AG04450 (cell line): ENCODE data around the gene NBAS. TPM values are rescaled to one million over a fixed set of nuclear protein-coding genes. Genes with fewer than 3 reads are reported as not detected.

Experiments
- CTCF ChIA-PET: fragments of 300-600, 350-600 bp; formaldehyde crosslinking; extraction: SDS; loops from one replicate; lab custom pipeline; 2022; ENCODE audit warnings: antibody characterized with exemption, inconsistent platforms; lab: Charles Lee
- POLR2A ChIA-PET: fragments of 350-600 bp; formaldehyde crosslinking; extraction: SDS; loops from one replicate; lab custom pipeline; 2021; ENCODE audit warnings: antibody characterized with exemption, inconsistent platforms; lab: Yijun Ruan, JAX
- DNase-seq: peaks from one replicate; pipeline ENCODE4 v3.0.0-alpha.2; 2011; ENCODE audit warnings: low read depth, low spot score
- H3K27ac ChIP-seq: one replicate; pipeline ENCODE4 v1.5.1; 2012; ENCODE audit warnings: low read depth, low read length, control low read depth
- H3K27me3 ChIP-seq: one replicate; pipeline ENCODE4 v1.6.0; 2012; ENCODE audit warnings: low read length; ENCODE audit not compliant: control insufficient read depth, insufficient read depth
- H3K4me3 ChIP-seq: 2 replicates; pipeline ENCODE4 v1.5.1; 2011; ENCODE audit warnings: mild to moderate bottlenecking, low read depth, low read length, control low read depth
- H3K9me3 ChIP-seq: 2 replicates; pipeline ENCODE4 v1.5.1; 2012; ENCODE audit warnings: low read length; ENCODE audit not compliant: control insufficient read depth, insufficient read depth
- CTCF ChIP-seq: IDR thresholded peaks from 2 replicates; pipeline ENCODE4 v1.5.1; 2011; ENCODE audit warnings: low read depth, low read length, control low read depth, inconsistent platforms
- polyA plus RNA-seq: library from polyadenylated mRNA; depleted of rRNA; stranded (reverse); fragments of >200 nt; gene quantifications from 2 replicates; pipeline ENCODE4 v1.2.3, GENCODE V29; 2011

NBAS gene
- polyA plus RNA-seq, 1 experiment, result 45.0 TPM

DNA sequence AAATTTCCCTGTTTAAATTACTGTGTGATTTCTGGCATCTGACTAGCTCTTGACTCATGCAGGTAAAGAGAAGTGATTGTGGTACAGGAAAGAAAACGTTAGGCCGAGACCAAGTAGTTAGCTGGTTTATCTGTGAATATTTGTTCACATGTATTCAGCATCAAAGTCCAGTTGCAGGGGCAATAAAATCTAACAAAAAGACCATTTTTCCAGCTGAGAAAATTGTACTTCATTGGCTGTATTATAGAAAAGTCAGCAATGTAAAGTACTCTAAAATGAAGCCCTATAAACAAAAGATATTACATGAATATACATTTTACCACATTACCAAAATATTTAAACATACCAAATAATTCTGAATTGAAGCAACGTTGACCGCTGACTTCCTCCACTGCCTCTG, 88.3 kb downstream of the NBAS start:
- no peak for DNase-seq
- TF ChIP-seq CTCF, result no peak
- H3K27me3 ChIP-seq, result no peaks in the 10 kb centered on the region
- H3K4me3 ChIP-seq, result no peak overlapping the region
- CTCF ChIA-PET, result no interaction called here
- POLR2A ChIA-PET, result no interaction called here
- H3K9me3 ChIP-seq, result no peaks in the 10 kb centered on the region
- no peak overlapping the region for H3K27ac ChIP-seq

GRCh38 chr2:15472133-15472532, 89.0 kb downstream of the NBAS start:
- H3K27ac ChIP-seq, result no peak overlapping the region
- CTCF ChIA-PET, result no interaction called here
- H3K27me3 ChIP-seq, result no peaks in the 10 kb centered on the region
- POLR2A ChIA-PET, result no interaction called here
- no peak for DNase-seq
- H3K4me3 ChIP-seq, result no peak overlapping the region
- H3K9me3 ChIP-seq, result no peaks in the 10 kb centered on the region
- no peak for TF ChIP-seq CTCF

DNA sequence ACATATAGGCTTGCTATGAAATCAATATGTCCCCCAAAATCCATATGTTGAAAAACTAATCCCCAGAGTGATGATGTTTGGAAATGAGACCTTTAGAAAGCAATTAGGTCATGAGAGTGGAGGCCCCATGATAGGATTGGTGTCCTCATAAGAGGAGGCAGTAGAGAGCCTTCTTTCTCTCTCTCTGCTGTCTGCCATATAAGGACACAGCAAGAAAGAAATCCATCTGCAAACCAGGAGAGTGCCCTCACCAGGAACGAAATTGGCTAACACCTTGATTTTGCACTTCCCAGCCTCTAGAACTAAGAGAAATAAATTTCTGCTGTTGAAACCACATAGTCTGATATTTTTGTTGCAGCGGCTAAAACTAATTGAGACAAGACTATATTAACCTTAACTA, 89.5 kb downstream of the NBAS start:
- CTCF ChIA-PET, result interaction anchor here (1.0 kb wide), 1 partner anchor 11 kb away, joined by 3 read pairs; no protein-coding TSS in a partner anchor
- H3K27ac ChIP-seq, result no peak overlapping the region
- no peak for DNase-seq
- no peak for TF ChIP-seq CTCF
- POLR2A ChIA-PET, result no interaction called here
- H3K9me3 ChIP-seq, result no peaks in the 10 kb centered on the region
- no peak overlapping the region for H3K4me3 ChIP-seq
- no peaks in the 10 kb centered on the region for H3K27me3 ChIP-seq

DNA sequence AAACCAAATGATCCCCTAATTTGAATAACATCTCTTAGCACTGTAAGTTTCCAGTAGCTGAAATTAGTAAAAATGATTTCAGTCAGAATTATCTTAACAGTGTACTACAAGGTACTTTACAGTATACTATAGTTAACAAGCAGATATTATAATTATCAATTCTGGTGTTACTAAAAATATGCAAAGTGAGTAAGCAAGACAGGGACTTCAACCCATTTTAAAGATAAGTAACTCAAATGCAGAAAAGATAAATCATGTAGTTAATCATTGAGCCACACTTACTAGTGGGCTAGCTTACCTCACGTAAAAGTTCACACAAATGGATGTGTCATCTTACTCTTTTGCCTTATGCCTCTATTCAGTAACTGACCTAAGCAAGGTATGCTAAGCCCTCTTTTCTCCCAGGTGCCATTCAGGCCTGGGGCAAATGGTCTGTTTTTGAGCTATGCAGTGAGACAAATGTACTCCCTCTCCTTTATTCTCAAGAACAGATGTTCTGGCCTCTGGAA, 101.0 kb downstream of the NBAS start:
- Histone ChIP-seq H3K27ac (no peak overlapping the region), H3K27me3 (no peaks in the 10 kb centered on the region), H3K4me3 (no peak overlapping the region), H3K9me3 (no peaks in the 10 kb centered on the region)
- TF ChIP-seq CTCF, result no peak
- POLR2A ChIA-PET, result no interaction called here
- DNase-seq, result no peak
- CTCF ChIA-PET, result interaction anchor here (0.6 kb wide), 1 partner anchor 11 kb away, joined by 3 read pairs; no protein-coding TSS in a partner anchor

DNA sequence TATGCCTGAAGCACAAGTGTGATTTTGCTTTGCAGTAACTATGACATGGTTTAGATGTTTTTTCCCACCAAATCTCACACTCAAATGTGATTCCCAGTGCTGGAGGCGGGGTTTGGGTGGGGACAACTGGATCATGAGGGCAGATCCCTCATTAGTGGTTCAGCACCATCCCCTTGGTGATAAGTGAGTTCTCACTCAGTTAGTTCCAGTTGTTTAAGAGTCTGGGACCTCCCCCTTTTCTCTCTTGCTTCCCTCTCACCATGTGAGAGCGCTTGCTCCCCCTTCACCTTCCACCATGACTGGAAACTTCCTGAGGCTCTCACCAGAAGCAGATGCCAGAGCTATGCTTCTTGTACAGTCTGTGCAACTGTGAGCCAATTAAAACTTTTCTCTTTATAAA, 102.9 kb downstream of the NBAS start:
- DNase-seq, result no peak
- TF ChIP-seq CTCF, result no peak
- no peak overlapping the region for H3K4me3 ChIP-seq
- ChIA-PET CTCF (no interaction called here), POLR2A (no interaction called here)
- H3K9me3 ChIP-seq, result no peaks in the 10 kb centered on the region
- H3K27ac ChIP-seq, result no peak overlapping the region
- no peaks in the 10 kb centered on the region for H3K27me3 ChIP-seq
